ENCODE results near the gene PSMG4. TPM values are rescaled to one million over a fixed set of nuclear protein-coding genes. Genes with fewer than 3 reads are reported as not detected.

PSMG4 gene
- total and polyA plus RNA-seq, 9 of the 15 experiments (the other 6 are each of a cell fraction or from before 2014, with no cell fraction given), result 12.9 to 185 (median 52.0) TPM

GRCh38 chr6:3213334-3213695, 45.4 kb upstream of the PSMG4 start:
- H3K4me3 ChIP-seq, result no peak overlapping the region
- intact Hi-C loops (cut with micrococcal nuclease) (no loop called here), in situ Hi-C loops (cut with MboI) (no loop called here)
- H3K27me3 ChIP-seq (ENCODE audit: control insufficient read depth in 2 of 2, insufficient read depth in 2 of 2, low read length in 2 of 2), result peaks cover 4 to 6% of the 10 kb centered on the region in 2 experiments
- H3K36me3 ChIP-seq (ENCODE audit: control insufficient read depth, insufficient read depth, low read length), result no peaks in the 10 kb centered on the region
- no peaks in the 10 kb centered on the region for H4K20me1 ChIP-seq (replicated peaks; ENCODE audit: control insufficient read depth, insufficient read depth, low read length)
- no TSS peak for BruUV-seq (replicated peaks)
- H3K4me2 ChIP-seq (ENCODE audit: insufficient read depth, low read length), result no peak overlapping the region
- no peak for FAIRE-seq
- POLR2A ChIA-PET, result interaction anchor here (1.0 to 2.4 kb wide), 7 partner anchors 10 to 54 kb away, joined by 3 to 9 read pairs (median 4); no protein-coding TSS in a partner anchor
- 79% methylated on average over 2 of the region's 2 CpGs for WGBS (ENCODE audit: insufficient coverage, low coverage, missing lambda C conversion rate)
- no peaks in the 10 kb centered on the region for H3K79me2 ChIP-seq (ENCODE audit: control insufficient read depth, insufficient read depth, low read length)
- CTCF ChIA-PET (ENCODE audit: low intra/inter-chr PET ratio), result no interaction called here
- no peaks in the 10 kb centered on the region for H3K9me3 ChIP-seq (replicated peaks; ENCODE audit: control insufficient read depth, insufficient read depth, low read depth, low read length)
- no peak overlapping the region for H3K27ac ChIP-seq (ENCODE audit: extremely low read depth, low read depth, low read length)
- no peak overlapping the region for H2AFZ ChIP-seq (ENCODE audit: low read depth, low read length)
- no peak for ATAC-seq
- H3K4me1 ChIP-seq (replicated peaks in 1 of 2; ENCODE audit: control insufficient read depth in 2 of 2, insufficient read depth in 2 of 2, low read length in 2 of 2), result peaks cover 30 to 37% of the 10 kb centered on the region in 2 experiments
- H3K9ac ChIP-seq (ENCODE audit: insufficient read depth in 1 of 2, low read depth in 2 of 2, low read length in 2 of 2), result no peak overlapping the region
- TF ChIP-seq NFXL1 (CRISPR knock-in tag; IDR thresholded peaks at IDR 0.05) (no peak), CBFB (CRISPR knock-in tag; IDR thresholded peaks at IDR 0.05) (no peak), HCFC1 (IDR thresholded peaks at IDR 0.05; ENCODE audit: low read depth, low read length) (no peak), ETV1 (tag; conservative IDR thresholded peaks at IDR 0.05; ENCODE audit: low read depth) (no peak), MYNN (IDR thresholded peaks at IDR 0.05) (no peak), MYNN (CRISPR knock-in tag; IDR thresholded peaks at IDR 0.05) (no peak), ADNP (tag; IDR thresholded peaks at IDR 0.05) (0 out of 2 replicates have a peak, but pooled peaks have one; percentile 68), ZNF707 (CRISPR knock-in tag; conservative IDR thresholded peaks at IDR 0.05) (no peak), CEBPG (CRISPR knock-in tag; IDR thresholded peaks at IDR 0.05) (no peak), CEBPG (tag; conservative IDR thresholded peaks at IDR 0.05 in 1 of 2, IDR thresholded peaks at IDR 0.05 in 1 of 2) (0 out of 4 replicates have a peak, but pooled peaks have one; percentile 16 to 18), CEBPB (tag; IDR thresholded peaks at IDR 0.05) (peak; percentile 47; the same call in 1 of the 2 replicates), ZNF589 (CRISPR knock-in tag; IDR thresholded peaks at IDR 0.05; ENCODE audit: low read depth) (no peak), NCOA6 (IDR thresholded peaks at IDR 0.05) (0 out of 2 replicates have a peak, but pooled peaks have one; percentile 29)
- TF ChIP-seq, protein P1, sequence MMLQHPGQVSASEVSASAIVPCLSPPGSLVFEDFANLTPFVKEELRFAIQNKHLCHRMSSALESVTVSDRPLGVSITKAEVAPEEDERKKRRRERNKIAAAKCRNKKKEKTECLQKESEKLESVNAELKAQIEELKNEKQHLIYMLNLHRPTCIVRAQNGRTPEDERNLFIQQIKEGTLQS (IDR thresholded peaks at IDR 0.05), result peak; percentile 36; the same call in 1 of the 2 replicates
- TF ChIP-seq, protein P1 (CRISPR knock-in tag; conservative IDR thresholded peaks at IDR 0.05), result no peak
- TF ChIP-seq, protein P2, sequence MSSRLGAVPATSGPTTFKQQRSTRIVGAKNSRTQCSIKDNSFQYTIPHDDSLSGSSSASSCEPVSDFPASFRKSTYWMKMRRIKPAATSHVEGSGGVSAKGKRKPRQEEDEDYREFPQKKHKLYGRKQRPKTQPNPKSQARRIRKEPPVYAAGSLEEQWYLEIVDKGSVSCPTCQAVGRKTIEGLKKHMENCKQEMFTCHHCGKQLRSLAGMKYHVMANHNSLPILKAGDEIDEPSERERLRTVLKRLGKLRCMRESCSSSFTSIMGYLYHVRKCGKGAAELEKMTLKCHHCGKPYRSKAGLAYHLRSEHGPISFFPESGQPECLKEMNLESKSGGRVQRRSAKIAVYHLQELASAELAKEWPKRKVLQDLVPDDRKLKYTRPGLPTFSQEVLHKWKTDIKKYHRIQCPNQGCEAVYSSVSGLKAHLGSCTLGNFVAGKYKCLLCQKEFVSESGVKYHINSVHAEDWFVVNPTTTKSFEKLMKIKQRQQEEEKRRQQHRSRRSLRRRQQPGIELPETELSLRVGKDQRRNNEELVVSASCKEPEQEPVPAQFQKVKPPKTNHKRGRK (tag; IDR thresholded peaks at IDR 0.05), result 0 out of 2 replicates have a peak, but pooled peaks have one; percentile 31
- no peak for DNase-seq (ENCODE audit: extremely low read depth in 1 of 4, low spot score in 3 of 4)
- no peaks in the 10 kb centered on the region for H3K9me1 ChIP-seq (ENCODE audit: control insufficient read depth, insufficient read depth, low read length)
